HG02884 (cell line): Measurements from ENCODE around the gene CCDC197.

ENCODE experiments used
- ATAC-seq: cut with Tn5 transposase; IDR thresholded peaks from one replicate; pipeline ENCODE4 v1.9.1; 2021; ENCODE audit warnings: mild to moderate bottlenecking, moderate library complexity; ENCODE audit not compliant: unreplicated experiment

Gene CCDC197

GRCh38 chr14:93960774-93961438, 36.2 kb upstream of the CCDC197 start:
- no peak for ATAC-seq

- no peak for ATAC-seq
Observed at GRCh38 chr14:93961620-93962019, 35.5 kb upstream of the CCDC197 start.

- peak; percentile 44 for ATAC-seq
Observed at GRCh38 chr14:93962701-93963601, 34.1 kb upstream of the CCDC197 start.

GRCh38 chr14:93963692-93964091, 33.4 kb upstream of the CCDC197 start:
- no peak for ATAC-seq

DNA sequence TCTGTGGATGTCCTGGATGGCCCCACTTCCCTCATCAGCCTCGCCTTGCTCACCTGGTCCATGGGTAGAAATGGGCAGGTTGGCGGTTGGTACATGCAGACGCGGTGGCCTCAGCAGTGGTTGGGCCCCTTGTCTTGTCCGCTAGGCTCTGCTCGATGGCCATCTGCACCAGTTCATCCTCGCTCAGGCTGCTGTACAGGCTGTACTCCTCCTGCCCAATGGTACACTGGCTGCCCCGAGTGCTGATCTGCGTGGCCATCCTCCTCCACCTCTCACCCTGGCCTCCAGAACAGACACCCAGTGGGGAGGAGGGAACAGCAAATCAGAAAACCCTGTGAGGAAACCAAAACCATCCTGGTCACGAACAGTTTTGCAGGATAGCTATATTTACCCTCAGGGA, 32.8 kb upstream of the CCDC197 start:
- no peak for ATAC-seq

- no peak for ATAC-seq
Observed at GRCh38 chr14:93964820-93965286, 32.2 kb upstream of the CCDC197 start.

- ATAC-seq: no peak
Observed at GRCh38 chr14:93965287-93965821, 31.7 kb upstream of the CCDC197 start.

- ATAC-seq: no peak
Observed at GRCh38 chr14:93965946-93966474, 31.1 kb upstream of the CCDC197 start.

- peak; percentile 24 for ATAC-seq
Observed at GRCh38 chr14:93967637-93968250, 29.4 kb upstream of the CCDC197 start.

- no peak for ATAC-seq
Observed at GRCh38 chr14:93969082-93969828, 27.8 kb upstream of the CCDC197 start.

DNA sequence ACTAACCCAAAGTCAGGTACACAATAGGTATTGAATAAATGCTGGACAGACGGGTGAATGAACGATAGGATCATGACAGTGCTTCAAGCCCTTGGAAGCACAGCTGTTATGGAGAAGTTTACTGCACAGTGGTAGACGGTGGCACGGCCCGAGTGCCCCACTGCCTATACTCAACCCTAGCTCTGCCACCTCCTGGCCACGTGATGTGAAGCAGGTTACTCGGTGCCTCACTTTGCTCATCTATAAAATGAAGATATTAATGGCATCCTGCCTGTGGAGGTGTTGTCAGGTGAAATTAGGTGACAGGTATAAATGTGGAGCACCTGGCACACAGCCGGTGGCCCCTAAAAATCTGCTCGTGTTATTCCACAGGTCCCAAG, 26.5 kb upstream of the CCDC197 start:
- ATAC-seq: no peak

GRCh38 chr14:93970965-93971634, 26.0 kb upstream of the CCDC197 start:
- ATAC-seq: peak; percentile 40

DNA sequence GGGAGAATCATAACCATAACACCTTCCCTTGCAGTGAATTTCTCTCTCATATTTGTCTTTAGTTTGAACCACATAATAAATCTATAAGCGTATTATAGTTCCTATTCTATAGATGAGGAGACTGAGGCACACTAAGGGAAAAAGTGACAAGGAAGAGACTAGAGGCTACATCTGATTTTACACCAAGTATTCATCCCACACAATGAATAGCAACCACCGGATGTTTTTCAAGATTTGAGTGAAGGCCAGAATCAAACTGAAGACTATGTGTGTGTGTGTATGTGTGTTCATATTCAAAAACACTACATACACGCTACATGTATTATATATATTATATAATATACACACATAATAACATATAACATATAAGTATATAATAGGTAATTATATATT, 25.5 kb upstream of the CCDC197 start:
- ATAC-seq: no peak

- no peak for ATAC-seq
Observed at GRCh38 chr14:93972618-93973205, 24.4 kb upstream of the CCDC197 start.

DNA sequence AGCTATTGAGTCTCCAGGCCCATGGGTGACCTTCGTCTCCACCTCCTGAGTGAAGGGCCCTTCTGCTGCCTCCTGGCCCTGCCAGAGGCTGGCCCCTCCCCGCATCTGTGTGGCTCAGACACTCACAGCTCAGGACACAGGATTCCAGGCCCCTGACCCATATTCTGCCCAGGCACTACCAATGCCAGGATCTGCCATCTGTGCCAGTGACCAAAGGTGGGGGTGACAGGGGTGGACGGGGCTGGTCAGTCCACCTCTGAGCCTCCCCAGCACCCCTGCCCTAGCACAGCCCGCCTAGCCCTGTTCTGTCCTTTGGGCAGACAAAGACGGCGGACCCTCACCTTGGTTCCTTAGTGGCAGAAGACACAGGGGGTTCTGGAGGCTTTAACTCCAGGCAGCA, 23.5 kb upstream of the CCDC197 start:
- ATAC-seq: no peak

GRCh38 chr14:93974299-93974698, 22.8 kb upstream of the CCDC197 start:
- ATAC-seq: no peak

DNA sequence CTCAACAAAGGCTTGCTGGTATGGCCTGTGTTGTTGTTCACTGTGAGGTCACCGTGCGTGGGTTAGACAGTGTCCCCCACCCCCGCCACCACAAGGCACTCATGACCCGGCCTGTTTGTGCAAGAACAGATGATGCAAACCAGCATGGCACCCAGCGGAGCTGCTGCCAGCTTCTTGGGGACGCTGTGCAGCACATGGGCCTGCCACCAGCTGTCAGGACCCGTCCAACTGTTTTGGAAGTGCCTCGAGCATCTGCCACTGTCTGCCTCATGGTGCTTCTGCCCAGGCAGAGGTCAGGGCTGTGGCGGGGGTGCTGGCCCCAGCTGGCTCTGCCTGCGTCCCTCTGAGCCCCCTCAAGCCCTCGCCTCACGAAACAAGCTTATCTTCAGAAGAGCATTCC, 22.3 kb upstream of the CCDC197 start:
- ATAC-seq: no peak

GRCh38 chr14:93975791-93976476, 21.2 kb upstream of the CCDC197 start:
- peak; percentile 77 for ATAC-seq

DNA sequence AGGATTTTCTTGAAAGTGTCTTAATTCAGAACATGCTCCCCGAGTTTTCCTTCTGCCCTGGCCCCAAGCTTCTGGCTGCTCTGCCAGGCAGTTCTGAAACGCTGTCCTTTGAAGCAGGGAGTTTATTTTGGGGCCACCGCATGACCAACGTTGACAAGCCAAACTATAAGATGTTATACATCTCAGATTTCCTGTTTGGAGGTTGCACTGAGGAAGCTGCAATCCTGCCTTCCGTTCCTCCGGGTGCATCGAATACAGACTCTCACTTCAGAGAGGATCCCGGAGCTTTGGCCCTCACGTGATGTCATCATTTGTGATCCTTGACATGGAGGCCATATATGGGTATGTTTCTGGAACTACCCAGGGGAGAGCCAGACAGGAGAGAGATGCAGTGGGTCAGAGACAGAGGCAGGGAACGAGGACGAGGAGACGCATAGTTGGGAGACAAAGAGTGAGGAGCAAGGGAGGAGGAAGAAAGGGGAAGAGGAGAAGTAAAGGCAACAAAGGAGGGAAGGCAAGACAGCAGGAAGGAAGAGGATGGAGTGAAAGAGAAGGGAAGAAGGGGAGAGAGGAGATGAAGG, 20.5 kb upstream of the CCDC197 start, which contains the start of gene ASB2:
Gene ASB2 (minus strand): TSS at position 94 of the 581 bp plus-strand sequence. CDS start 12,031 bp downstream, outside the sequence.
- peak; percentile 19 for ATAC-seq
